NOMO-1 treated with dmso at 0.1 percent for 144 hours (cell line): ENCODE measurements around the gene DSC2.
"Not testable (repeated sequence)": the region's sequence is repeated elsewhere in the genome, so short reads cannot be mapped to it uniquely, and the experiment has no call there.

ENCODE experiments used
- DNase-seq: peaks from one replicate; lab custom pipeline; 2025; ENCODE audit not compliant: unreplicated experiment; lab: John Stamatoyannopoulos, UW

The DSC2 gene

DNA sequence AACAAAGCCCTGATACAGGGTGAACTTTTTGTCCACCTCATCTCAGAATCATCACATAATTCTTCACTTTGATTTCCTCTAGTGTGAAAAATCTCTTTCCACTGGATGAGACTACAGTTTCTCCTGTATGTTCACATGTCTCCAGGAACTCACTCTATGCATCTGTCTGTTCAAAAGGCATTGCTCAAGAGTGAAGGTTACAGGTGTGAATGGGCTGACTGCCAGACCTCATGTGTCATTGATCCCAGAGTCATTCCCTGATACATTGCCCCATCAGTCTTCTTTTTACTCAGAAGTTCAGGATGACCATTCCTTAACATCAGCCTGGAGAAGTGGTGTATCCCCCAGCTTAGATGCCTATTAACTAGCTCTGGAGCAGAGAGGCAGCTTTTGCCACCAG is 55.3 kb downstream of the DSC2 start:
- no peak for DNase-seq

DNA sequence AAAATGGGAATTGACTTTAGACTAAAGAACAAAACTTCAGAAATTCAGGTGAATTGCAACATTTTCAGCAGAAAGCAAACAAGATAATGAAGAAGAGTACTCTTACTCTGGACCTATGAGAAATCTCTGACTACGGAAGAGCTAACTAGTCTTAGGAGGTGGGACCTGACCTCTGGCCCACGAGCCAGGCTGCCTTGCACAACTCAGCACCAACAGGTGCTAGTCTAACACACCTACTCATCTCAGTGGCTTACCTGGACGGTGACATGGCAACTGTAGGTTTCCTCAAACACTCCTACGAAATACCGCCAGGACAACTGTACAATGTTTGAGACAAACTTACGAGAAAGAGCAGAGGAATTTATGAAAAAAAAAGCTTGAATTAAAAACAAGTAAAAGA is 56.6 kb downstream of the DSC2 start:
- no peak for DNase-seq

DNA sequence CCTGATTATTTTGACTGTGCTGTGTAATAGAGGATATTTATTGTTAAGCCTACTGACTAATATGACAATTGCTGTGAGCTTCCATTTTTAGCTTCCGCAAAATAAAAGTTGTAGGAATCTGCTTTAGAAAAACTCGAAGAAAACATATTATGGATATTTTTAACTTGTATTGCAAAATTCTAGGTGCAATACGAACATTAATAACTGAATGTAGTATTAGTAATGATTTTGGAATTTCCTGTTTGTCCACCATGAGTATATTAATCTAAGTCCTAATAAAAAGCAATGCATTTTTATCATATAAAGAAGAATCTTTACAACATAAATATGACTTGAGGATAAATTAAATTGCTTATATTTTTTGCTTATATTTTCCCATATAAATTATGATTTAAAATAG is 57.3 kb downstream of the DSC2 start:
- DNase-seq = no peak

DNA sequence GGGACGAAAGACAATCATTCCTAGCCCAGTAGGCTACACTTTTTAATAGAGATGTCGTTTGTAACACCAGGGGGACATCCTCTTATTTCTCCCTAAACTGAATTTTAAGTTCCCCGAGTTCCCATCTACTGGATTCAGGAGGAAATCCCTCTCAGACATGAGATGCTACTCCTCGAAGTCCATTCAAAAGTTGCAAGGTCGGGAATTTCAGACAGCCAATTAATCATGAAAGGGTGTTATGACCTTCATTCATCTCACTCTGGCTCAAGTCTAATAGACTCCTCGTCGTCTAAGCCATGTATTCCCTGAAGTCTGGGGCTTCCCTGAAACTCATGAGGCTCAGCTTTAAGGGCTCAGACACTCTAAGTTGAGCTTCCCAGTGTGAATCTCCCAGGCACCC is 58.5 kb downstream of the DSC2 start:
- no peak for DNase-seq

DNA sequence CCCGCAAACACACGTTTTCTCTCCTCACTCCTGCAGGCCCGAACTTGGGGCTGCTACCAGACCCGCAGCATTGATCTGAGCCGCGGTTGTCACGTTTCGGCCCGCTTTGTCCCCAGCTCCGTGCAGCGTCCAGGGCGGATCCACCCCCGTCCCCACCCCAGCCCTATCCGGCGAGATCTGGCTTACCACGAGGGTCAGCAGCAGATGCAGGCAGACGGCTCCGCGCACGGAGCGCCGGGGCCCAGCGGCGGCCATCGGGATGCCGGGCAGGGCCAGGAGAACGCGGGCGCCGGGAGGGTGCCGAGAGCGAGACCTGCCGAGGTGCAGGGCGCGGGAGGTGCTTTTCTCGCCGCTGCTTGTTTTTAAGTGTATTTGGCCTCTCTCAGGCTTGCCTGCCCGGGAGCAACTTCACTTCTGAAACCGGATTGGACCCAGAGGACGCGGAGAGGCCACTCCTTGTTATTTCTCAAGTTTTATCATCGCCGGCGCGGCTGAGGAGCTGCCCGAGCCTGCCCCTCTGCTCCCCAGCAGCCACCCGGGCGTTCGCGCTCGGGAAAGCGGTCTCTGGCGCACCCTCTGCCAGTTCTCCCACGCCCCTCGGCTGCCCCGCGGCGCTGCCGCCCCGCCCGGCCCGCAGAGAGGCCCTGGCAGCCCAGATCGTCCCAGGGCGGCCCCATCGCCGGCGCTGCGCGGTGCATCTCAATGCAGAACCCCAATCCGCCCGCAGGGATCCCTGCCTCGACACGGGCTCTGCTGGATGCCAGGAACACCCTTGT is 59.6 kb downstream of the DSC2 start, which contains the start of gene DSC3:
Gene DSC3, minus strand, starts transcription at position 337 of the 776 bp plus-strand sequence. Its CDS starts 82 bp downstream, at position 255.
- no peak for DNase-seq

DNA sequence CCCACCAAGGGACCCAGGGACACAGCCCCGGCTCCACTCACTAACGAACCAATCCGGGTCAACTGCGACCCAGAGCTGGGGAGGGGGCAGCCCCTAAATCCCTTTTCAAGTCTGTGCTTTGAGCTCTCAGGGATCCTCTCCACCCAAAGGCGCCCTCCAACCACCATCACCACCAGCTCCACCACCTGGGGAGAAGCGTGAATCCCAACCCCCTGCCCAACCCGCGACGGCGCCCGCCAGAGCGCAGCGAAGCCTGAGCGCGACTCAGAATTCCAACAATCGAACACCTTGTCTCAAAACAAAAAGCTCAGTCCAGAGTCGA is 60.2 kb downstream of the DSC2 start:
- DNase-seq = no peak

DNA sequence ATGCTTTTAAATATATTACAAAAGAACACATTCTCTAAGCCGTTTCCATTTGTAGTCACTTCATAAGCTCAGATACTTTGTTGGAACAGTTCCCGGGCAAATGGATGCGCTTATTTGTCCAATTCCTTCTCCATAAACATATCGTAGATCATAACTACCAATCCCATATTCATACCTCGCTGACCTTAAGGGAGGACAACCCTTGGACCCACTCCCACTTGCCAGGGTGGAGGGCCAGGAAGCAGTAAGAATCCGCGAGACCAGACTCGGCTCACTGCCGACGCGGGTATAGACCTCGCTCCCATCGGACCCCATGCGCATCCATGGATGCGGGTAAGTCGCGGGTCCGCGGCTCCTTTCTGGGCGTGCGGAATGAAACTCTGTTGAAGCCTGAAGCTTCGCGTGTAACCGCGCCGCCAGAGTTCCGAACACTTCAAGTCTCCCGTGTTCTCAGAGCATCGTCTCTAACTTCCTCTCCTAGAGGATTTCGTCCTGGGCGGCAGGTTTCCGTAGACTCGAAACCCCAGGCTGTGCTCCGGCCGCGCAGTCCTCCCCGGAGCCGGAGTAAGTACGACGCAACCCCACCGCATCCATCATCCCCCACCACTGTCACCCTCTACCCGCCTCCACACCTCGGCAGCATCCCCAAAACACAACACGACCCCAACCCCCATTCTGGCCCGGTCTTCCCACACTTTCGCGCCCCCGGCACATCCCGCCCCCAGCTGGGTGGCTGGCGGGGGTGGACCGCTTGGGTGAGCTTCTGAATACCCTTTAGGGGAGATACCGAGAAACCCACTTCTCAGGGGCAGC is 60.7 kb downstream of the DSC2 start:
- no peak for DNase-seq

DNA sequence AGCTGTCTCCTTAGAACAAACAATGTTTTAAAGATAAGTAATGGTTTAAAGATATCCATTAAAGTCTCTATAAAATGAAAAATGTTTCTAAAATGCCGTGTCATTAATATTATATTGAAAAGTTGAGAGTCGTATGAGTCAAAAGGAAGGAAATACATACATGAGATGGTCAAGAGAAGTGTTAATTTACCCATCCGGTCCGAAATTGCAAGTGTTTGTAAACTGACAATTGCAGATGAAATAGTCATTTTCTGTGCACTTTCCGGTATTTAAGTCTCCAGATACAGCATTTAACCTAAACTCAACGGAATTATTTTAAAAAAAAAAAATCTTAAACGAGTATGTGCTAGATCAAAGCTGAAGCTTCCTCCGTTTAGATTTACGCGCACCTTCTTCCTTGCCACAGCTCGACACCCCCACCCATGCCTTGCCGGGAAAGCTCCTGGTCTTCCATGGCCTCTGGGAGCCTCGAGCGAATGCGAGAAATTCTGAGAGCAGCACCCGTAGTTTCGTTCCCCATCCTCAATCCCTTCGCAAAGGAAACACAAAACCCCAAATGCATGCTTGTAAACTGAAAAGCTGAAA is 61.4 kb downstream of the DSC2 start:
- DNase-seq = no peak

DNA sequence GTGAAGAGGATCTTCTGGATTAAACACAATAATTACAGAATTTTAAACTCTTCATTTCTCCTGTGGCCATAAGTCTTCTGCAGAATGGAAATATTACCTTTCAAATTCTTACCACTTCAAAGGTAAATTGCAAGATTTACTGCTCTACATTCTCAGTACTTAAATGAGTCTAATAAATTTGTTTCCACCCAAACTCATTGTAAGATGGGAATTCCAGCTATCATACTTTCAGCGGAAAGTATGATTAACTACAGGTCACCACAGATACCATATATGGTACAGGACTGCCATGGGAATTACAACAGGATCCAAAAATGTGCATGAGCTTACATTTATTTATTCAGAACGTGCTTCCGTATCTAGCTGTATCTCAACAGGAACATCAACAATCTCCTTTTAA is 62.8 kb downstream of the DSC2 start:
- DNase-seq = no peak

DNA sequence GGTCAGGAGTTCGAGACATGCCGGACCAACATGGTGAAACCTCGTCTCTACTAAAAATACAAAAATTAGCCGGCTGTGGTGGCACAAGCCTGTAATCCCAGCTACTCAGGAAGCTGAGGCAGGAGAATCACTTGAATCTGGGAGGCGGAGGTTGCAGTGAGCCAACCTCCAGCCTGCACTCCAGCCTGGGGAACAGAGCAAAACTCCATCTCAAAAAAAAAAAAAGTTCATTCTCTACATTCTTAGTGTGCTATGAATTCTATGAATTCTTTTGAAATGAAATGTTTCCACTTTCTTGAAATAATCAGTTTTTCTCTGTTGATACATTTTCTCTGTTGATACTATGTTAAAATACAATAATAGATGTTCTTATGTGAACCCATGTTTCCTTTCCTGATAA is 64.5 kb downstream of the DSC2 start:
- DNase-seq = not testable (repeated sequence)

DNA sequence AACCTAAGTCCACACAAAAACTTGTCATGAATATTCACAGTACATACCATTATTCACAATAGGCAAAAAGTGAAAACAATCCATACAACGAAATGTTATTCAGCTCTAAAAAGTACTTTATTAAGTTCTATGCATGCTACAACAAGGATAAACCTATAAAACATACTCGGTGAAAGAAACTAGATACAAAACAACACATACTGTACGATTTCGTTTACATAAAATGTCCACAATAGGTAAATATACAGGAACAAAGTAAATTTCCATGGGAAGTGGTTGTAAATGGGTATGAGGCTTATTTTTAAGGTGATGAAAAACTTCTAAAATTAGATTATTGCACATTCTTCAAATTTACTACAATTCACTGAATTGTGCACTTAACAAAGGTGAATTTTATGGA is 67.7 kb downstream of the DSC2 start:
- no peak for DNase-seq

DNA sequence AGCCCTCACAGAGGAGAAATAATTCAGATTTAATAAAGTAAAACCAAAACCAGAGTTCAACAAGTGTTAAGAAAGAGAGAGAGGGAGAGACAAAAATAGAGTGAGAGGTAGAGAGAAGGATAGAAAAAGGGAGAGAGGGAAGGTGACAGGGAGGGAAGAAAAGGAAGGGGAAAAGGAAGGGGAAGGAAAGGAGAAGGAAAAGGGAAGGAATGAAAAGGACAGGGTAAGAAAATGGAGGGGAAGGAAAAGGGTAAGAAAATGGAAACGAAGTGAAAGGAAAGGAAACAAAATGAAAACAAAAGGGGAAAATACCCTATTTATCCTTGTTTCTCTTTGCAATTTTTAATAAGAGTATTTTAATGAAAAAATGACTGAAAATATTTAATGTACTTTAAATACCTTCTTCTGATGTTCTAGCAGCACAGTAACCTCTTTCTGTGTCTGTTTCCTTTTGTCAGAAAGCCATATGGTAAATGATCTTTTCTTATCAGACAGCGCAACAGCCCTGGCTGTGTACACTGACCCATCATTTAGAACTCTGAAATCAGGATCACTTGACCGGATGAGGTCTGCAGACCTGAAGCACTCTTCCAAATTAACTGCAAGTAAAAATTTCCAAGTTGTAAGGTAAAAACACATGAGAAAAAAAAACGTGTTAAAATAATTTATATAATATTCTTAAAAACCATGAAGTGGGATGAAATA is 71.5 kb downstream of the DSC2 start:
- DNase-seq = no peak

DNA sequence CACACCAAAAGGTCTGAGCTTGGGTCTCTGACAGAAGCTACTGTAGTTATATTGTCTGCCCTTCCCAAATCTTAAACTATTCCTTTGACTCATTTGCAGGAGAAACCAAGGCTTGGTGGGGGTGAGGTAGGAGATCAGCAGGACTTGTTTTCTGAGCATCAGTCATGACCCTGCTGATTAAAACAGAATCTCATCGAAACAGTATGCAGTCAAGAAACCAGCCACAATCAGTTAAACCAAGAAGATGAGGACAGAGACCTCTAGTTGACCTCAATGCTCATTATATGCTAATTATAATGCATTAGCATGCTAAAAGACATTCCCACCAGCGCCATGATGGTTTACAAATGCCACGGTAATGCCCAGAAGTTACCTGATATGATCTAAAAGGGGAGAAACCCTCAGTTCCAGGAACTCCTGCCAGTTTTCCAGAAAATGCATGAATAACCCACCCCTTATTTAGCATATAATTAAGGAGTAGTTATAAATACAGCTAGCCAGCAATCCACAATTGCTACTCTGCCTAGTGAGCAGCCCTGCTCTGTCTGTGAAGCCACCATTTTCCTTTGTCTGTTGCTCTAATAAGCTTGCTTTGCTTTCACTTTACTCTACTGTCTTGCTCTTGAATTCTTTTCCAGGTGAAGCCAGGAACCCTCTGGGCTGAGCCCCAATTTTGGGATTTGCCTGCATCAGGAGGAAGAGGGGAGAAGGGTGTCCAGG is 86.3 kb downstream of the DSC2 start:
- no peak for DNase-seq

DNA sequence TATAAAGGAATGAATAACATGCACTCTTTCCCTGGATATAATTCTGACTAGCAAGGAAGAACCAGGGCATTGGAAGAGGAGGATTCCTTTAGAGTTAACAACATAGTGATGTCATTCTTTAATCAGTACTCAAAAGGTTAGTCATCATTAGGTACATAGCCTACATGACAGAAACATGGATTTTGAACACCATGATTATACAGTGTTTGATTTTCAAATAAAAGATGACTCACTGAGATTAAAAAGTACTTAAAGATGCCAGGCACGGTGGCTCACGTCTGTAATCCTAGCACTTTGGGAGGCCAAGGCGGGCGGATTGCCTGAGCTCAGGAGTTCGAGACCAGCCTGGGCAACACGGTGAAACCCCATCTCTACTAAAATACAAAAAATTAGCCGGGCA is 90.8 kb downstream of the DSC2 start:
- not testable (repeated sequence) for DNase-seq

DNA sequence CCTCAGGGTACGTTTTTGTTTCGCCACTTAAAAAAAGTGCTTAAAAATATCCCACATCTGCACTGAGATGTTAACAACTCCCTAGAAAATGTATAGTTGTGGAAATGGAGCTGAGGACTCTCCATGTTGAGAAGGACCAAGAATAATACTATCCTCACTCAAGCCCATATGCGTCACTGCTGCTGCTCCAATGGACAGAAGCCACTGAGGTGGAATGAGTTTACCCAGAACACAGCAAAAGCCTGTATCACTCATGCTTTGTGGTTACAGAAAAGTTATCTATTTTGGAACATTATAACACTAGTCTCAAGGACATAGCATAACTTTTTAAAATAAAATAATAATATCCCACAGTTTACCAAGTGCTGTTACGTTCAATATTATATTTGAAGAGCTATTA is 91.6 kb downstream of the DSC2 start:
- DNase-seq = no peak
